ENCODE measurements around the gene EHMT2. TPM values are rescaled to one million over a fixed set of nuclear protein-coding genes. Genes with fewer than 3 reads are reported as not detected.

The EHMT2 gene
- total and polyA plus RNA-seq, 4 donors = 7.9 to 21.4 (median 10.6) TPM

- no peak for TF ChIP-seq FOXA1 (IDR thresholded peaks at IDR 0.05)
- TF ChIP-seq TAF1 (conservative IDR thresholded peaks at IDR 0.05) = no peak
- no peak for TF ChIP-seq RAD21 (IDR thresholded peaks at IDR 0.05)
- TF ChIP-seq JUND (IDR thresholded peaks at IDR 0.05) = no peak
- H3K9ac ChIP-seq (ENCODE audit: low read depth in 1 of 2, low read length in 2 of 2) = peak overlapping the region in 1 of 2 donors; percentile 12
- no peak for DNase-seq (ENCODE audit: low spot score)
- WGBS = 66% methylated on average over 9 of the region's 9 CpGs
- no peaks in the 10 kb centered on the region for H3K27me3 ChIP-seq (ENCODE audit: control insufficient read depth in 4 of 4, insufficient read depth in 4 of 4, low read length in 3 of 4)
- H3K27ac ChIP-seq (ENCODE audit: low read depth in 1 of 2, low read length in 2 of 2) = peak overlapping the region; percentile 78 to 93
- H3K36me3 ChIP-seq (ENCODE audit: control insufficient read depth in 4 of 4, insufficient read depth in 3 of 4, low read depth in 1 of 4, low read length in 3 of 4) = peaks cover 2 to 52% (median 31%) of the 10 kb centered on the region in 4 donors
- H3K9me3 ChIP-seq (ENCODE audit: control insufficient read depth in 4 of 4, low read length in 3 of 4) = no peaks in the 10 kb centered on the region
- H3K4me3 ChIP-seq (ENCODE audit: low read depth in 1 of 3, low read length in 3 of 3) = no peak overlapping the region
- peaks cover 7 to 63% (median 35%) of the 10 kb centered on the region in 4 donors for H3K4me1 ChIP-seq (ENCODE audit: control insufficient read depth in 4 of 4, insufficient read depth in 4 of 4, low read length in 3 of 4)
Observed at GRCh38 chr6:31945154-31945506, 47.6 kb upstream of the EHMT2 start.

- H3K4me1 ChIP-seq (ENCODE audit: control insufficient read depth in 4 of 4, insufficient read depth in 4 of 4, low read length in 3 of 4) = peaks cover 7 to 51% (median 29%) of the 10 kb centered on the region in 4 donors
- 85% methylated on average over 3 of the region's 3 CpGs for WGBS
- H3K4me3 ChIP-seq (ENCODE audit: low read depth in 1 of 3, low read length in 3 of 3) = no peak overlapping the region
- H3K9me3 ChIP-seq (ENCODE audit: control insufficient read depth in 4 of 4, low read length in 3 of 4) = no peaks in the 10 kb centered on the region
- DNase-seq (ENCODE audit: low spot score) = no peak
- H3K9ac ChIP-seq (ENCODE audit: low read depth in 1 of 2, low read length in 2 of 2) = no peak overlapping the region
- peak overlapping the region in 1 of 2 donors; percentile 8 for H3K27ac ChIP-seq (ENCODE audit: low read depth in 1 of 2, low read length in 2 of 2)
- no peak for TF ChIP-seq CTCF (IDR thresholded peaks at IDR 0.05; ENCODE audit: low read depth, low read length, missing input control)
- TF ChIP-seq HNF4A (conservative IDR thresholded peaks at IDR 0.05) = no peak
- TF ChIP-seq REST (IDR thresholded peaks at IDR 0.05) = no peak
- no peak for TF ChIP-seq RXRA (IDR thresholded peaks at IDR 0.05)
- TF ChIP-seq FOXA2 (IDR thresholded peaks at IDR 0.05) = no peak
- no peak for TF ChIP-seq FOXA1 (IDR thresholded peaks at IDR 0.05)
- H3K27me3 ChIP-seq (ENCODE audit: control insufficient read depth in 4 of 4, insufficient read depth in 4 of 4, low read length in 3 of 4) = no peaks in the 10 kb centered on the region
- H3K36me3 ChIP-seq (ENCODE audit: control insufficient read depth in 4 of 4, insufficient read depth in 3 of 4, low read depth in 1 of 4, low read length in 3 of 4) = peaks cover 0 to 46% (median 21%) of the 10 kb centered on the region in 4 donors
Observed at GRCh38 chr6:31943742-31944141, 46.2 kb upstream of the EHMT2 start.

GRCh38 chr6:31940256-31940664 is 42.8 kb upstream of the EHMT2 start:
- H3K9me3 ChIP-seq (ENCODE audit: control insufficient read depth in 4 of 4, low read length in 3 of 4) = no peaks in the 10 kb centered on the region
- no peak for DNase-seq (ENCODE audit: low spot score)
- H3K27me3 ChIP-seq (ENCODE audit: control insufficient read depth in 4 of 4, insufficient read depth in 4 of 4, low read length in 3 of 4) = no peaks in the 10 kb centered on the region
- peaks cover 2 to 43% (median 25%) of the 10 kb centered on the region in 4 donors for H3K36me3 ChIP-seq (ENCODE audit: control insufficient read depth in 4 of 4, insufficient read depth in 3 of 4, low read depth in 1 of 4, low read length in 3 of 4)
- no peak overlapping the region for H3K4me3 ChIP-seq (ENCODE audit: low read depth in 1 of 3, low read length in 3 of 3)
- H3K9ac ChIP-seq (ENCODE audit: low read depth in 1 of 2, low read length in 2 of 2) = no peak overlapping the region
- 42% methylated on average over 6 of the region's 6 CpGs for WGBS
- peaks cover 7 to 34% (median 21%) of the 10 kb centered on the region in 4 donors for H3K4me1 ChIP-seq (ENCODE audit: control insufficient read depth in 4 of 4, insufficient read depth in 4 of 4, low read length in 3 of 4)
- no peak overlapping the region for H3K27ac ChIP-seq (ENCODE audit: low read depth in 1 of 2, low read length in 2 of 2)
- TF ChIP-seq JUND (IDR thresholded peaks at IDR 0.05) = no peak
- TF ChIP-seq FOXA2 (IDR thresholded peaks at IDR 0.05) = no peak
- no peak for TF ChIP-seq REST (IDR thresholded peaks at IDR 0.05)
- no peak for TF ChIP-seq ATF3 (IDR thresholded peaks at IDR 0.05)
- no peak for TF ChIP-seq HNF4A (conservative IDR thresholded peaks at IDR 0.05)
- TF ChIP-seq FOXA1 (IDR thresholded peaks at IDR 0.05) = no peak
- no peak for TF ChIP-seq NR2F2 (IDR thresholded peaks at IDR 0.05)
- no peak for TF ChIP-seq MAX (IDR thresholded peaks at IDR 0.05)
- TF ChIP-seq CTCF (IDR thresholded peaks at IDR 0.05; ENCODE audit: low read depth, low read length, missing input control) = no peak
- TF ChIP-seq EGR1 (IDR thresholded peaks at IDR 0.05; ENCODE audit: low read depth in 2 of 2) = no peak
- TF ChIP-seq SP1 (IDR thresholded peaks at IDR 0.05) = no peak
- TF ChIP-seq HNF4G (IDR thresholded peaks at IDR 0.05) = no peak

Measured in liver (tissue), 9 donors.